Hepatocyte (in vitro differentiated cells): ENCODE data around the gene KCNMA1.

ENCODE experiments used
- CTCF ChIP-seq: fragments of 200-600 bp; sonication (generic); IDR thresholded peaks from 2 replicates; pipeline ENCODE4 v1.5.1; 2016; ENCODE audit warnings: antibody characterized with exemption, mild to moderate bottlenecking; ENCODE audit not compliant: poor library complexity
- EZH2 ChIP-seq: fragments of 200-600 bp; sonication (generic); IDR thresholded peaks from 2 replicates; pipeline ENCODE4 v1.6.1; 2016; ENCODE audit warnings: antibody characterized with exemption, mild to moderate bottlenecking, borderline replicate concordance
- EZH2phosphoT487 ChIP-seq: fragments of 200-600 bp; sonication (generic); IDR thresholded peaks from one replicate; pipeline ENCODE4 v1.6.1; 2018; ENCODE audit warnings: antibody characterized with exemption, mild to moderate bottlenecking, low read depth, moderate library complexity; ENCODE audit not compliant: unreplicated experiment, severe bottlenecking

GRCh38 chr10:77026148-77026547, 611.5 kb downstream of the KCNMA1 start:
- no peak for TF ChIP-seq CTCF
- no peak for TF ChIP-seq EZH2phosphoT487
- no peak for TF ChIP-seq EZH2
